OCI-LY7 (cell line): ENCODE results near the gene OPTC. TPM values are rescaled to one million over a fixed set of nuclear protein-coding genes. Genes with fewer than 3 reads are reported as not detected.

Experiments used
- Bru-seq: library from RNA; stranded (reverse); fragments of 400-500 nt; gene quantifications from one replicate; lab custom pipeline; 2021; lab: Mats Ljungman, UMichigan
- BruChase-seq, 2 experiments: library from RNA; stranded (reverse); fragments of 400-500 nt; gene quantifications; one replicate each; lab custom pipeline; 2021; lab: Mats Ljungman, UMichigan
- BruUV-seq: library from RNA; stranded (reverse); fragments of 400-500 nt; replicated peaks from 2 replicates; lab custom pipeline; 2021; lab: Mats Ljungman, UMichigan
- CTCF ChIA-PET: fragments of 300-600 bp; sonication (Branson Sonifier 250); formaldehyde crosslinking; loops from one replicate; lab custom pipeline; 2022; ENCODE audit warnings: antibody characterized with exemption; ENCODE audit not compliant: unreplicated experiment; lab: Charles Lee
- POLR2A ChIA-PET: fragments of 300-600 bp; sonication (Branson Sonifier 250); formaldehyde crosslinking; loops from one replicate; lab custom pipeline; 2022; ENCODE audit warnings: antibody characterized with exemption; lab: Charles Lee
- DNase-seq: peaks from one replicate; pipeline ENCODE4 v3.0.0-alpha.2; 2015; ENCODE audit warnings: low spot score
- H2AFZ ChIP-seq: fragments of 200-600 bp; sonication (generic), shearing (Covaris generic); 2 replicates; pipeline ENCODE4 v1.6.1; 2014; ENCODE audit warnings: mild to moderate bottlenecking, antibody characterized with exemption, low read length, moderate library complexity
- H3K27ac ChIP-seq: fragments of 200-600 bp; sonication (generic); 2 replicates; pipeline ENCODE4 v1.5.1; 2014; ENCODE audit warnings: mixed run types, low read depth, mild to moderate bottlenecking, moderate library complexity, low read length, inconsistent platforms; ENCODE audit not compliant: poor library complexity, severe bottlenecking
- H3K36me3 ChIP-seq: fragments of 200-600 bp; sonication (generic); 2 replicates; pipeline ENCODE4 v1.6.1; 2014; ENCODE audit warnings: mild to moderate bottlenecking, antibody characterized with exemption, low read length, moderate library complexity, mixed read lengths; ENCODE audit not compliant: insufficient read depth
- H3K4me1 ChIP-seq: fragments of 200-600 bp; sonication (generic); 2 replicates; pipeline ENCODE4 v1.5.1; 2014; ENCODE audit warnings: mild to moderate bottlenecking, low read length; ENCODE audit not compliant: insufficient read depth, poor library complexity, severe bottlenecking
- H3K4me2 ChIP-seq: fragments of 200-600 bp; sonication (generic); 2 replicates; pipeline ENCODE4 v1.6.1; 2014; ENCODE audit warnings: mild to moderate bottlenecking, low read length
- H3K4me3 ChIP-seq: fragments of 200-600 bp; sonication (generic); 2 replicates; pipeline ENCODE4 v1.5.1; 2014; ENCODE audit warnings: mild to moderate bottlenecking, low read depth, low read length; ENCODE audit not compliant: poor library complexity, severe bottlenecking
- H3K79me2 ChIP-seq: fragments of 200-600 bp; sonication (generic); 2 replicates; pipeline ENCODE4 v1.6.1; 2016; ENCODE audit warnings: low read depth, mild to moderate bottlenecking, low read length, moderate library complexity, mixed read lengths; ENCODE audit not compliant: insufficient read depth
- H3K9me2 ChIP-seq: fragments of 200-600 bp; sonication (generic); 2 replicates; pipeline ENCODE4 v1.6.1; 2016; ENCODE audit warnings: mild to moderate bottlenecking, low read length, mixed read lengths; ENCODE audit not compliant: insufficient read depth
- H3K9me3 ChIP-seq: fragments of 200-600 bp; sonication (generic); 2 replicates; pipeline ENCODE4 v1.6.1; 2014; ENCODE audit warnings: mild to moderate bottlenecking, mixed run types, low read length, mixed read lengths
- H4K20me1 ChIP-seq: fragments of 200-600 bp; sonication (generic); 2 replicates; pipeline ENCODE4 v1.6.1; 2014; ENCODE audit warnings: mild to moderate bottlenecking, antibody characterized with exemption, low read length, moderate library complexity, mixed read lengths; ENCODE audit not compliant: insufficient read depth
- EZH2phosphoT487 ChIP-seq: fragments of 200-600 bp; sonication (generic); IDR thresholded peaks from 2 replicates; pipeline ENCODE4 v1.6.1; 2018; ENCODE audit warnings: low read depth, borderline replicate concordance, mild to moderate bottlenecking, mixed run types, antibody characterized with exemption, low read length, moderate library complexity, mixed read lengths
- intact Hi-C: fragments of 100-400 bp; cut with micrococcal nuclease; formaldehyde crosslinking; loops from one replicate; pipeline ENCODE4 v1.10.0; 2022; ENCODE audit not compliant: unreplicated experiment
- long read RNA-seq: library from polyadenylated mRNA; stranded (forward); transcript quantifications from one replicate; pipeline ENCODE4 v2.0.0, GENCODE V29; 2022
- total RNA-seq, 2 experiments: library from RNA; depleted of rRNA in 1 of 2; stranded (reverse); fragments of >200 nt in 1 of 2; shearing (Covaris generic) in 1 of 2; gene quantifications; 2 replicates each; pipeline ENCODE4 v1.2.3, GENCODE V29; 2014 to 2022
- TF ChIP-seq, protein P1 (sequence below): fragments of 200-600 bp; sonication (generic); conservative IDR thresholded peaks from 2 replicates; pipeline ENCODE4 v1.5.1; 2014; ENCODE audit warnings: mild to moderate bottlenecking, antibody characterized with exemption, low read length, moderate library complexity, mixed read lengths

The OPTC gene, protein sequence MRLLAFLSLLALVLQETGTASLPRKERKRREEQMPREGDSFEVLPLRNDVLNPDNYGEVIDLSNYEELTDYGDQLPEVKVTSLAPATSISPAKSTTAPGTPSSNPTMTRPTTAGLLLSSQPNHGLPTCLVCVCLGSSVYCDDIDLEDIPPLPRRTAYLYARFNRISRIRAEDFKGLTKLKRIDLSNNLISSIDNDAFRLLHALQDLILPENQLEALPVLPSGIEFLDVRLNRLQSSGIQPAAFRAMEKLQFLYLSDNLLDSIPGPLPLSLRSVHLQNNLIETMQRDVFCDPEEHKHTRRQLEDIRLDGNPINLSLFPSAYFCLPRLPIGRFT
- total RNA-seq (2014; rRNA removed; shearing (Covaris generic)) (not detected in 2 replicates), total RNA-seq (2022) (not detected in 2 replicates), Bru-seq, nascent RNA (not detected), BruChase-seq, experiment 1, labeled RNA remaining after a 6-hour chase (not detected), BruChase-seq, experiment 2, labeled RNA remaining after a 2-hour chase (not detected)
- long read RNA-seq: 0 reads

DNA sequence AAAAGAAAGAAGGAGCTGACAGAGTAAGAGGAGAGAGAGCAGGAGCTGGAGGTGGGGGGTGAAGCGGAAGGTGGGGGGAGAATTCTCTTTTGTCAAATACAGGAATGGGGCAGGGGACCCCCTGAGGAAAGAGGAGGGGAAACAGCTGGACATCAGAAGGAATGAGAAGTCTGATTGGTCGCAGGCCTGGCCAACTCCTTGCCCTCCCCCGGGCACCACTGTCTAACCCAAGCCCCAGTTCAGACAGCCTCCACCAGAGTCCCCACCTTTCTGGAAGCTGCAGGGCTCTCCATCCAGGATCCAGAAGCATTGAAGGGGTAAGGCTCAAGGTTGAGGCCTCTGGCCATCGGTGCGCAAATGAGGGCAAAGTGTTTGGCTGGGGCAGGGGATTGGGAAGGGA, at the start of gene OPTC:
TSS of gene OPTC (plus strand) at position 253 of the 400 bp plus-strand sequence. CDS start 1,853 bp downstream, outside the sequence.
- no TSS peak for BruUV-seq
- no peak for DNase-seq
- no peak within 1 kb of the TSS for H2AFZ ChIP-seq
- CTCF ChIA-PET: no interaction called here
- no peak within 1 kb of the TSS for H3K4me2 ChIP-seq
- no peak for TF ChIP-seq EZH2phosphoT487
- TF ChIP-seq, protein P1, sequence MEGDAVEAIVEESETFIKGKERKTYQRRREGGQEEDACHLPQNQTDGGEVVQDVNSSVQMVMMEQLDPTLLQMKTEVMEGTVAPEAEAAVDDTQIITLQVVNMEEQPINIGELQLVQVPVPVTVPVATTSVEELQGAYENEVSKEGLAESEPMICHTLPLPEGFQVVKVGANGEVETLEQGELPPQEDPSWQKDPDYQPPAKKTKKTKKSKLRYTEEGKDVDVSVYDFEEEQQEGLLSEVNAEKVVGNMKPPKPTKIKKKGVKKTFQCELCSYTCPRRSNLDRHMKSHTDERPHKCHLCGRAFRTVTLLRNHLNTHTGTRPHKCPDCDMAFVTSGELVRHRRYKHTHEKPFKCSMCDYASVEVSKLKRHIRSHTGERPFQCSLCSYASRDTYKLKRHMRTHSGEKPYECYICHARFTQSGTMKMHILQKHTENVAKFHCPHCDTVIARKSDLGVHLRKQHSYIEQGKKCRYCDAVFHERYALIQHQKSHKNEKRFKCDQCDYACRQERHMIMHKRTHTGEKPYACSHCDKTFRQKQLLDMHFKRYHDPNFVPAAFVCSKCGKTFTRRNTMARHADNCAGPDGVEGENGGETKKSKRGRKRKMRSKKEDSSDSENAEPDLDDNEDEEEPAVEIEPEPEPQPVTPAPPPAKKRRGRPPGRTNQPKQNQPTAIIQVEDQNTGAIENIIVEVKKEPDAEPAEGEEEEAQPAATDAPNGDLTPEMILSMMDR: no peak
- no peaks in the 10 kb centered on the region for H4K20me1 ChIP-seq
- POLR2A ChIA-PET: interaction anchor here (0.5 to 0.7 kb wide), 4 partner anchors 34 to 261 kb away, joined by 3 to 4 read pairs (median 3); no protein-coding TSS in a partner anchor
- H3K36me3 ChIP-seq: no peaks in the 10 kb centered on the region
- H3K9me2 ChIP-seq: no peaks in the 10 kb centered on the region
- no peaks in the 10 kb centered on the region for H3K79me2 ChIP-seq
- H3K27ac ChIP-seq: no peak within 1 kb of the TSS
- intact Hi-C loops: no loop called here
- no peaks in the 10 kb centered on the region for H3K4me1 ChIP-seq
- no peaks in the 10 kb centered on the region for H3K9me3 ChIP-seq
- no peak within 1 kb of the TSS for H3K4me3 ChIP-seq

DNA sequence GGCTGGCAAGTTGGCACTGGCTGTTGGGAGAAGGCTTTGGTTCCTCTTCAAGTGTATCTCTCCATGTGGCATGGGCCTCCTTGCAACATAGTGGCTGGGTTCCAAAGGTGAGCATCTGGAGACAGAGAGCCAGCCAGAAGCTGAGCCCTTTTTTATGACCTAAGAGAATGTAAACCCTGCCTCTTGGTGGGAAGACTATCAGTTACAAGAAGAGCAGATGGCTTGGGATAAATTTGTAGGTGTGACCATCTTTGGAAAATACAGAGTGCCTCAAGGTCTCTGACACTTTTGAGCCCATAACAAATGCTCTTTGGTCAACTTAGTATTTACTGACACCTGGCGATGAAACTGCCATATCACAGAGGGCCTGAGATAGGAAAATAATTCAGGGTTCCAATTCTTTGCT, 49.8 kb upstream of the OPTC start:
- BruUV-seq: no TSS peak
- Histone ChIP-seq H3K4me2 (no peak overlapping the region), H3K27ac (no peak overlapping the region), H2AFZ (no peak overlapping the region), H3K9me3 (no peaks in the 10 kb centered on the region), H3K36me3 (no peaks in the 10 kb centered on the region), H3K79me2 (no peaks in the 10 kb centered on the region), H3K4me3 (no peak overlapping the region), H3K9me2 (no peaks in the 10 kb centered on the region), H4K20me1 (no peaks in the 10 kb centered on the region), H3K4me1 (peaks cover 10% of the 10 kb centered on the region)
- intact Hi-C loops: loop anchor here (1.0 to 5.0 kb wide), 2 partner anchors 43 to 104 kb away; no protein-coding TSS in a partner anchor
- DNase-seq: peak; percentile 60
- ChIA-PET CTCF (interaction anchor here (5.0 kb wide), 1 partner anchor 104 kb away, joined by 20 read pairs; no protein-coding TSS in a partner anchor), POLR2A (no interaction called here)
- TF ChIP-seq, protein P1: peak; percentile 84
- TF ChIP-seq EZH2phosphoT487: no peak
